M059J (cell line): ENCODE results near the gene MYH16. TPM values are rescaled to one million over a fixed set of nuclear protein-coding genes. Genes with fewer than 3 reads are reported as not detected.
"Not testable (repeated sequence)": the region's sequence is repeated elsewhere in the genome, so short reads cannot be mapped to it uniquely, and the experiment has no call there.

ENCODE experiments used
- DNase-seq: peaks from one replicate; pipeline ENCODE4 v3.0.0-alpha.2; 2012; ENCODE audit warnings: low read depth
- total RNA-seq: library from RNA; depleted of rRNA; stranded (reverse); fragments of >200 nt; shearing (Covaris generic); gene quantifications from 2 replicates; pipeline ENCODE4 v1.2.3, GENCODE V29; 2014

The MYH16 gene
- total RNA-seq, 1 experiment from 2014 or later, result 0.34 TPM

DNA sequence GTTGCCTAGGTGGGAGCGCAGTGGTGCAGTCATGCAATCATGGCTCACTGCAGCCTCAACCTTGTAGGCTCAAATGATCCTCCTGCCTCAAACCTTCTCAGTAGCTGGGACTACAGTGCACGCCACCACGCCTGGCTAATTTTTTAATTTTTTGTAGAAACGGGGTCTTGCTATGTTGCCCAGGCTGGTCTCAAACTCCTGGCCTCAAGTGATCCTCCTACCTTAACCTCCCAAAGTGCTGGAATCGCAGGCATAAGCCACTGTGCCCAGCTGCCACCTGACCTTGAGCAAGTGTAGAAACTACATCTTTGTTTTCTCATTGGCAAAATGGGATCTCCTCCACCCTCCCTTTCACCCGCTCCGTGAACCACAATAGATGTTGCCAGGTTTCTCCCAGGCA is 15.0 kb upstream of the MYH16 start:
- no peak for DNase-seq

GRCh38 chr7:99258501-99258900 is 14.1 kb upstream of the MYH16 start:
- DNase-seq, result no peak

- no peak for DNase-seq
Measured at GRCh38 chr7:99260395-99260794, 12.2 kb upstream of the MYH16 start.

DNA sequence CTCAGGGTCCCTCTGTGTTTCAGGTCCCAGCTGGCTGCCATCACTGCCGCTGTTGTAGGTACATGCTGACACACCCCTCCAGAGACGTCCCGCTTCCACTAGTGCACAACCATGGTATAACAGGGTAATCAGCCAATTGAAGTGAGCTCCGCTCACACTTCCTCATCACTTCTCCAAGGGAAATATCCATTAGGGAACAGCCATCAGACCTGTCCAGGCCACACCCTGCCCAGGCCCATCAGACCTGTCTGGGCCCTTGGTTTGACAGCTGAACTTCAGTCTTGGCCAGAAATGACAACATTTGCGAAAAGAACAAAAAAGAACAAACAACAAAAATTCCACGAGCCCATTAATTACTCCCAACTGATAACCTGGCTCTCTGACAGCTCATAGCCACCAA is 11.0 kb upstream of the MYH16 start:
- DNase-seq, result no peak

- no peak for DNase-seq
Measured at GRCh38 chr7:99265848-99266480, 6.7 kb upstream of the MYH16 start.

DNA sequence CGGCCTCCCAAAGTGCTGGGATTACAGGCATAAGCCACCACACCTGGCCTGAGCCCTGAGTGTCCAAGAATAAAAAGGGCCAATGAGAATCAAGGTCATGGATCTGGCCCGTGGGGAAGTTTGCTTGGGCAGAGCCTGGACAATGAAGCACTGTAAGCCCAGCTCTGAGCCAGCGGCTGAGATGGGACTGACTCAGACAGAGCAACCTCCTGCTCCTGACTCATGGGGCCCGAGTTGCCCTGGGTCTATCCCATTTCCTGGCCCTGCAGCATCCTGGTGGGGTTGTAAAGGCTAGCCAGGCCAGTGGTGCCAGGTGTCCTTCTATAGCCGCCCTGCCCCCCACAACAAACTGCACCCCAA is 5.2 kb upstream of the MYH16 start:
- DNase-seq, result peak; percentile 92

- peak; percentile 72 for DNase-seq
Measured at GRCh38 chr7:99267841-99268576, 4.6 kb upstream of the MYH16 start.

DNA sequence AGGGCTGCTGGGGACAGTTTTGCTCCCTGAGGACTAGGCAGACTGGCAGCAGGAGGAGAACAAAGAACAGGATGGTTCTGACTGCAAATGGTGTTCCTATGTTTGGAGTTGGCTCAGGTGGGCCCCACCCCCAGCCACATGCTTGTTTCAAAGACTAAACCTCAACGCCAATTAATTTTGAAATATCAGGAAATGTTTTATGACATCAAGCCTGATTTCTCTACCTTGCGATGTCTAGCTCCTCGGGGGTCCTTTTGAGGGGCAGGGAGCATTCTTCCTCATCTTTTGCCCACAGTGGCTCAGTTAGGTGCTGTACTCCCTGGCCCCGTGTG is 4.1 kb upstream of the MYH16 start:
- no peak for DNase-seq

DNA sequence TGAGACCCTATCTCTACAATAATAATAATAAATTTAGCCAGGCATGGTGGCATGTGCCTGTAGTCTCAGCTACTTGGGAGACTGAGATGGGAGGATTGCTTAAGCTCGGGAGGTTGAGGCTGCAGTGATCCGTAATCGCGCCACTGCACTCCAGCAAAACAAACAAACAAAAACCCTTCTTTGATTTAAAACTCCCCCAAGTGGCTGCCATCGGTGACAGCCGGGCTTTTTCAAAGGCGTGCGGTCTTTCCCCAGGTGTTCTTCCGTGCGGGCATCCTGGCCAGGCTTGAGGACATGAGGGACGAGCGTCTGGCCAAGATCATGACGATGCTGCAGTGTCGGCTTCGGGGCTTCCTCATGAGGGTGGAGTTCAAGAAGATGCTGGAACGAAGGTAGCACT is 1.9 kb upstream of the MYH16 start:
- no peak for DNase-seq

DNA sequence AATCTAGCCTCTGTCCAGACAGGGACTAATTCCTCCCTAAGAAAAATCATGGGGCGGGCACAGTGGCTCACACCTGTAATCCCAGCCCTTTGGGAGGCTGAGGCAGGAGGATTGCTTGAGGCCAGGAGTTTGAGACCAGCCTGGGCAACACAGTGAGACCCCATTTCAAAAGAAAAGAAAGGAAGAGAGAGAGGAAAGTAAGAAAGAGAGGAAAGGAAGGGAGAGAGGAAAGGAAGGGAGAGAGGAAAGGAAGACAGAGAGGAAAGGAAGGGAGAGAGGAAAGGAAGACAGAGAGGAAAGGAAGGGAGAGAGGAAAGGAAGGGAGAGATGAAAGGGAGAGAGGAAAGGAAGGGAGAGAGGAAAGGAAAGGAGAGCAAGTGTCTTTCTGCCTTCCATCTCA is 922 bp downstream of the MYH16 start:
- DNase-seq, result not testable (repeated sequence)

DNA sequence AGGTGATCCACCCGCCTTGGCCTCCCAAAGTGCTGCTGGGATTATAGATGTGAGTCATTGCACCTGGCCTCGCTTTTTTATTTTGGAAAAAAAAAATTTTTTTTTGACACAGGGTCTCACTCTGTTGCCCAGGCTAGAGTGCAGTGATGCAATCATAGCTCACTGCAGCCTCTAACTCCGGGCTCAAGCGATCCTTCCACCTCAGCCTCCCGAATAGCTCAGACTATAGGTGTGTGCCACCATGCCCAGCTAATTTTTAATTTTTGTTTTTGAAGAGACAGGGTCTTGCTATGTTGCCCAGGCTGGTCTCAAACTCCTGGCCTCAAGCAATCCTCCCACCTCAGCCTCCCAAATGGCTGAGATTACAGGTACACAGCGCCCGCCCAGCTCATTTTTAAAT is 2.3 kb downstream of the MYH16 start:
- DNase-seq, result not testable (repeated sequence)

DNA sequence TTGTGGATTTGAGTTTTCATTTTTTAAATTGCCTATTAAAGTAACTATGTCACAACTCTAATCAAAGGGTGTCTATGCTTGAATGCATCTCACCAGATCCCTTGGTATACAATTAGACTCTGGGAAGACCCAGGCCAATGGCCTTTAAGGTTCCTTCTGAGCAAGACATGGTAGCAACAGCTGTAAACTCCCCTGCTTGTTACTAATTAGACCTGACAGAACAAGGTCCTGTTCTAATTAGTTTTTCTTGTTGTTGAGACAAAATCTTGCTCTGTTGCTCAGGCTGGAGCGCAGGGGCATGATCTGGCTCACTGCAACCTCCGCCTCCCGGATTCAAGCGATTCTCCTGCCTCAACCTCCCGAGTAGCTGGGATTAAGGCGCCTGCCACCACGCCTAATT is 2.9 kb downstream of the MYH16 start:
- no peak for DNase-seq

- DNase-seq, result no peak
Measured at GRCh38 chr7:99278180-99278579, 5.5 kb downstream of the MYH16 start.

DNA sequence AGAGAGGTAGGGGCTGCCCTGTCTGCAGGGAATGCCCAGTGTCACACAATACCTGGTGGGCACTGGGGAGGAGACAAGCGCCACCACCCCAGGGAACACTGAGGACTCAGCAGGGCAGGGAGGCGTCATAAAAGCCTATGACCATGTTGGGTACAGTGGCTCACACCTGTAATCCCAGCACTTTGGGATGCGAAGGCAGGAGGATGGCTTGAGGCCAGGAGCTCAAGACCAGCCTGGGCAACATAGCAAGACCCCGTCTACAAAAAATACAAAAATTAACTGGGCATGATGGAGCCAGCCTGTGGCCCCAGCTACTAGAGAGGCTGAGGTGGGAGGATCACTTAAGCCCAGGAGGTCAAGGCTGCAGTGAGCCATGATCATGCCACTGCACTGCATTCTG is 11.5 kb downstream of the MYH16 start:
- DNase-seq, result not testable (repeated sequence)

GRCh38 chr7:99287779-99288534 is 15.3 kb downstream of the MYH16 start:
- no peak for DNase-seq

GRCh38 chr7:99289185-99289584 is 16.5 kb downstream of the MYH16 start:
- no peak for DNase-seq

DNA sequence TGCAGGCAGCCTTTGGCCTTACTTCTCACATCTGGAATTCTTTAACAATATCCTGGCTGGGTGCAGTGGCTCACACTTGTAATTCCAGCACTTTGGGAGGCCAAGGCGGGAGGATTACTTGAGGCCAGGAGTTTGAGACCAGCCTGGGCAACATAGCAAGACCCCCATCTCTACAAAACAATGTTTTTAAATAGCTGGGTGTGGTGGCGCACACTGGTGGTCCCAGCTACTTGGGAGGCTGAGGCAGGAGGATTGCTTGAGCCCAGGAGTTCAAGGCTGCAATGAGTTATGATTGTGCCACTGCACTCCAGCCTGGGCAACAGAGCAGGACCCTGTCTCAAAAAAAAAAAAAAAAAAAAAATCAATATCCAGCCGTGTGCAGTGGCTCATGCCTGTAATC is 17.5 kb downstream of the MYH16 start:
- not testable (repeated sequence) for DNase-seq

- DNase-seq, result no peak
Measured at GRCh38 chr7:99290980-99291607, 18.5 kb downstream of the MYH16 start.

DNA sequence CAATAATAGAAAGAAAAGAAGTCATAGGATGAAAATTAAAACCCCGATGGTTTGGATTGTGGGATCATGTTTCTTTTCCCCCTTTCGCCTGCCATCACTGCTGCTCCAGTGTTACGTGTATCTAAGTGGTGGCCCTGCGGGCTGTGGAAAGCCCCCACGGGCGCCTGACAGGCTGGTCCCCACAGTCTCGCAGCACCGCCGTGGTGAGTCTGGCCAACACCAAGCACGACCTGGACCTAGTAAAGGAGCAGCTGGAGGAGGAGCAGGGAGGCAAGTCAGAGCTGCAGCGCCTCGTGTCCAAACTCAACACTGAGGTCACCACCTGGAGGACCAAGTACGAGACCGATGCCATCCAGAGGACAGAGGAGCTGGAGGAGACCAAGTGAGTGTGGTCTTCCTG is 19.5 kb downstream of the MYH16 start:
- DNase-seq, result no peak

GRCh38 chr7:99293167-99293566 is 20.5 kb downstream of the MYH16 start:
- DNase-seq, result no peak

DNA sequence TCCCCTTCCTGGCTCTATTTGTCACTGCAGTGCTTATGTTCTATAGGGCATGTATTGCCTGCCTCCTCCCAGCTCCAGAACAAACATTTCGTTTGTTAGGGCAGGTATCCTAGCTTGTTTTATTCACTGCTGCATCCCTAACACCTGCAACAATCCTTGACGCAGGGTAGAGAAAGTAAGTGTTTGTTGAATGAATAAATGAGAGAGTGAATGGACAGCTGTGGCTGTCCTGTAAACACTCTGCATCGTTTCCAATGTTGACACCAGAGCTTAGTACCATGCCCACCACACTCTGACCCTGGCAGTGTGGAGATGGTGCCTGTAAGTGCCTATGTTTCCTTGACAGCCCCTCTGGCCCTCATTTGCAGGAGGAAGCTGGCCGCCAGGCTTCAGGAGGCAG is 21.0 kb downstream of the MYH16 start:
- DNase-seq, result no peak

DNA sequence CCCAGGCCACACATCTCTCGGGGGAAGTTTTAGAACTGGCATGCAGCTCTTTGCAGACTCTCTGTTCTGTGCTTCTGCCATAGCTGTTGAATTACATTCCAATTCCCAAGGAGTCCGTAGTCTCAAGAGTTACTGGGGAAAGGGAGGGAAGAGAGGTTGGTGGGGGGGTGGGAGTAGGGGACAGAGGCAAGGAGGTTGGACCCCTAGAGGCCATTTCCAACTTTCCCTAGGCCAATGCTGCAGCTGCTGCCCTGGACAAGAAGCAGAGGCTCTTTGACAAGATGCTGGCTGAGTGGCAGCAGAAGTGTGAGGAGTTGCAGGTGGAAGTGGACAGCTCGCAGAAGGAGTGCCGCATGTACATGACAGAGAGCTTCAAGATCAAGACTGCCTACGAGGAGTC is 23.8 kb downstream of the MYH16 start:
- no peak for DNase-seq

DNA sequence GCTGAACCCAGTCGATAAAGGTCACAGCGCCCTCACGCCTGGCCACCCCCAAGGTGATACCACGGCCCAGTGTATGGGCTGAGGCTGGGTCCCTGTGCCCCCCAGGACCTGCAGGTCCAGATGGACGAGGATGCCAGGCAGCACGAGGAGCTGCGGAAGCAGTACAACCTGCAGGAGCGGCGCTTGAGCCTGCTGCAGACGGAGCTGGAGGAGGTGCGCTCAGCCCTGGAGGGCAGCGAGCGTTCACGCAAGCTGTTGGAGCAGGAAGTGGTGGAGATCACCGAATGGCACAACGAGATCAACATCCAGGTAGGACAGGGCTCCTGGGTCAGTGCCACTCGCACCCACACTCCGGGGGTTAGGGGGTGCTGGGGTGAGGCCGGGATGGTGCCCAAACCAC is 28.9 kb downstream of the MYH16 start:
- DNase-seq, result no peak
